22Rv1 (cell line): ENCODE data around the gene IBSP.

Experiments
- H3K27ac ChIP-seq: fragments of 450-650 bp; 2 replicates; pipeline ENCODE4 v1.5.1; 2017
- CTCF ChIP-seq: fragments of 450-650 bp; IDR thresholded peaks from 2 replicates; pipeline ENCODE4 v1.5.1; 2017; ENCODE audit warnings: mild to moderate bottlenecking
- ZFX ChIP-seq: fragments of 450-650 bp; IDR thresholded peaks from 2 replicates; pipeline ENCODE4 v1.6.1; 2017; ENCODE audit warnings: antibody characterized with exemption, borderline replicate concordance

The IBSP gene

GRCh38 chr4:87785731-87786509 is 13.4 kb upstream of the IBSP start:
- H3K27ac ChIP-seq: no peak overlapping the region
- TF ChIP-seq ZFX (no peak), CTCF (no peak)

- TF ChIP-seq CTCF (no peak), ZFX (no peak)
- H3K27ac ChIP-seq: no peak overlapping the region
These were observed 3.5 kb downstream of the IBSP start for GRCh38 chr4:87802858-87803257.

GRCh38 chr4:87803421-87803820 is 4.1 kb downstream of the IBSP start:
- TF ChIP-seq CTCF: no peak
- no peak for TF ChIP-seq ZFX
- no peak overlapping the region for H3K27ac ChIP-seq

GRCh38 chr4:87804871-87805270 is 5.5 kb downstream of the IBSP start:
- TF ChIP-seq CTCF (no peak), ZFX (no peak)
- H3K27ac ChIP-seq: peak overlapping the region; percentile 46

- peak overlapping the region; percentile 46 for H3K27ac ChIP-seq
- TF ChIP-seq ZFX (no peak), CTCF (no peak)
These were observed 6.6 kb downstream of the IBSP start for GRCh38 chr4:87805971-87806370.

GRCh38 chr4:87806520-87806919 is 7.2 kb downstream of the IBSP start:
- TF ChIP-seq CTCF (no peak), ZFX (no peak)

GRCh38 chr4:87807402-87807801 is 8.0 kb downstream of the IBSP start:
- TF ChIP-seq ZFX (no peak), CTCF (no peak)

More at GRCh38 chr4:87806520-87806919, 7.2 kb downstream of the IBSP start:
- peak overlapping the region; percentile 46; the same call in 1 of the 2 replicates for H3K27ac ChIP-seq

More at GRCh38 chr4:87807402-87807801, 8.0 kb downstream of the IBSP start:
- H3K27ac ChIP-seq: no peak overlapping the region
